Stimulated activated naive CD8-positive, alpha-beta T cell treated with anti-CD3 and anti-CD28 coated beads, Interleukin-15, Interleukin-2, amounts not matched to agents 100 ng/mL and 50 ng/mL, for 24 hours (primary cell): ENCODE results near the gene SCAMP4.

Source experiments
- H3K27ac Mint-ChIP-seq: one replicate; pipeline ENCODE4 v1.8.0; 2021; ENCODE audit warnings: mild to moderate bottlenecking, mixed read lengths
- H3K27me3 Mint-ChIP-seq: one replicate; pipeline ENCODE4 v1.8.0; 2021; ENCODE audit warnings: mixed read lengths
- H3K36me3 Mint-ChIP-seq: one replicate; pipeline ENCODE4 v1.8.0; 2021; ENCODE audit warnings: low read depth, mixed read lengths
- H3K4me1 Mint-ChIP-seq: one replicate; pipeline ENCODE4 v1.8.0; 2021; ENCODE audit warnings: low read depth, mixed read lengths
- H3K4me3 Mint-ChIP-seq: one replicate; pipeline ENCODE4 v1.8.0; 2021; ENCODE audit warnings: mild to moderate bottlenecking, mixed read lengths
- H3K9me3 Mint-ChIP-seq: one replicate; pipeline ENCODE4 v1.8.0; 2021; ENCODE audit warnings: mixed read lengths

The SCAMP4 gene

DNA sequence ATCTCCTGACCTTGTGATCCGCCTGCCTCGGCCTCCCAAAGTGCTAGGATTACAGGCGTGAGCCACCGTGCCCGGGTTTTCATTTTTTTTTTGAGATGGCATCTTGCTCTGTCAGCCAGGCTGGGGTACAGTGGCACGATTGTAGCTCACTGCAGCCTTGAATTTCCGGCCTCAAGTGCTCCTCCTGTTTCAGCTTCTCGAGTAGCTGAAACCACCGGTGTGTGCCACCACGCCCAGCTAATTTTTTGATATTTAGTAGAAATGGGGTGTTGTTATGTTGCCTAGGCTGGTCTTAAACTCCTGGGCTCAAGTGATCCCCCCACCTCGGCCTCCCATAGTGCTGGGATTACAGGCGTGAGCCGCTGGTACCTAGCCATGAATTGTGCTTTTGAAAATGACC lies 5.9 kb downstream of the SCAMP4 start:
- Mint-ChIP-seq H3K9me3 (no peaks in the 10 kb centered on the region), H3K27me3 (no peaks in the 10 kb centered on the region), H3K36me3 (no peaks in the 10 kb centered on the region), H3K4me1 (peaks cover 24% of the 10 kb centered on the region), H3K4me3 (no peak overlapping the region), H3K27ac (no peak overlapping the region)

DNA sequence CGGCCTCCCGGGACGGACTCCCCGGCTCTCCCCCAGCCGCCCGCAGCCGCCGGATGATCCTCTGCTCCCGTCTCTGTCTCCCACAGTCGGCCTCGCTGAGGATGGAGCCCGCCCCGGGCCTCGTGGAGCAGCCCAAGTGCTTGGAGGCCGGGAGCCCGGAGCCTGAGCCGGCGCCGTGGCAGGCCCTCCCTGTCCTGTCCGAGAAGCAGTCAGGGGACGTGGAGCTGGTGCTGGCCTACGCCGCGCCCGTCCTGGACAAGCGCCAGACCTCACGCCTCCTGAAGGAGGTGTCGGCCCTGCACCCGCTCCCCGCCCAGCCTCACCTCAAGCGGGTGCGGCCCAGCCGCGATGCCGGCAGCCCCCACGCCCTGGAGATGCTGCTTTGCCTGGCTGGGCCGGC lies 6.8 kb downstream of the SCAMP4 start:
- Mint-ChIP-seq H3K36me3 (no peaks in the 10 kb centered on the region), H3K27ac (no peak overlapping the region), H3K4me1 (peaks cover 24% of the 10 kb centered on the region), H3K27me3 (no peaks in the 10 kb centered on the region), H3K9me3 (no peaks in the 10 kb centered on the region), H3K4me3 (no peak overlapping the region)

DNA sequence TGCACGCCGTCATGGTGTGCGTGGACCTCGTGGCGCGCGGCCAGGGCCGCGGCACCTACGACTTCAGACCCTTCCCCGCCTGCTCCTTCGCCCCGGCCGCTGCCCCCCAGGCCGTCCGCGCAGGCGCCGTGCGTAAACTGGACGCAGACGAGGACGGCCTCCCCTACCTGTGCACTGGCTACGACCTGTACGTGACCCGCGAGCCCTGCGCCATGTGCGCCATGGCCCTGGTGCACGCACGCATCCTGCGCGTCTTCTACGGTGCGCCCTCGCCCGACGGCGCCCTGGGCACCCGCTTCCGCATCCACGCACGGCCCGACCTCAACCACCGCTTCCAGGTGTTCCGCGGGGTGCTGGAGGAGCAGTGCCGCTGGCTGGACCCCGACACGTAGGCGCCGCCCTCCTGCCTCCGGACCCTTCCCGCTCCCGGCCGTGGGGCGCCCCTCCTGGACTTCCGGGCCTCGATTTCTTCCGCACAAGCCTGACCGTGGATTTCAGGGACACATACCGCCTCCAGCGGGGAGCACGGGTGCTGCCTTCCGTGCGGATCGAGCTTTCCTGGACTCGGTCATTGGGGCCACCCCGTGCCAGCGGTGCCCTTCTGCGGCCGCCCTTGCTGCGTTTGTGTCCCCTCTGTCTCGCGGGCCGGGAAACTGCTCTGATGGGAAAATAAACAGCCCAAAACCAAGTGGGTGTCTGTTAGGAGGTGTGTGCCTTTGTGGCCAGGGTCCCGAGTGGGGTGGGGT lies 7.7 kb downstream of the SCAMP4 start:
- H3K36me3 Mint-ChIP-seq = no peaks in the 10 kb centered on the region
- peaks cover 20% of the 10 kb centered on the region for H3K4me1 Mint-ChIP-seq
- no peaks in the 10 kb centered on the region for H3K27me3 Mint-ChIP-seq
- no peak overlapping the region for H3K27ac Mint-ChIP-seq
- H3K4me3 Mint-ChIP-seq = no peak overlapping the region
- no peaks in the 10 kb centered on the region for H3K9me3 Mint-ChIP-seq

DNA sequence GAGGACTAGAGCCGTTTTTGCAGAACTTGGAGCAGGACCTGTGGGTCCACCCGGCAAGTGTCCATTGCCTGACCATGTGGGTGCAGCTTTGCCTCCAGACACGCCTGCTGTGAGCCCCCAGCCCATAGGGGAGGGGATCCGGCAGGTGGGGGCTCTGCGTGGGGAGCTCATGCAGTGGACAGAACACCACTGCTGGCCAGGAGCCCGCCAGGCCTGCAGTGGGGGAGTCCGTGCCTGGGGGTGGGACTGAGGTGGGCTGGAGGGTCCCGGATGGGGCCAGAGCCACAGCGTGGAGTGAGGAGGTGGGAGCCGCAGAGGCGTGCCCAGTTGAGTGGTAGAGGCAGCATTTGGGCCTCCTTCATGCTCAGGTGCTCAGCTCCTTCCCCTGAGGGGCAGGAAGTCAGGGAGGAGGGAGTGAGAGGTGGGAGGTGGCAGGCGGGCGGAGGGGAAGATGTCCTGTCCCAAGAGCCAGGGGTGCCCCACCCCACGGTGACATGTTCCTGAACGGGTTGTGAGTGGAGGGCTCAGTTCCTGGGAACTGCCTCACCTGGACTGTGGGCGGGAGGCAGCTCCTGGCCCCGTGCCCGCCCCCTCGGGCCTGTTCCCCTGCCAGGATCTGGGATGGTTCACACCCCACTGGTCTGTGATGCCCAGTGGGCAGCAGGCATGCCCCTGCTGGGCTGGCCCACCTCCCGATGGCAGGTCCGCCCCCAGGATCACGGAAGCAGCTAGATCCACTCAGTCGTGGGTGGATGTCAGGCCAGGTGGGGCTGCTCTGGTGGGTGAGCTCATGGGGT lies 8.8 kb downstream of the SCAMP4 start:
- H3K4me3 Mint-ChIP-seq = no peak overlapping the region
- no peaks in the 10 kb centered on the region for H3K36me3 Mint-ChIP-seq
- H3K4me1 Mint-ChIP-seq = peaks cover 14% of the 10 kb centered on the region

DNA sequence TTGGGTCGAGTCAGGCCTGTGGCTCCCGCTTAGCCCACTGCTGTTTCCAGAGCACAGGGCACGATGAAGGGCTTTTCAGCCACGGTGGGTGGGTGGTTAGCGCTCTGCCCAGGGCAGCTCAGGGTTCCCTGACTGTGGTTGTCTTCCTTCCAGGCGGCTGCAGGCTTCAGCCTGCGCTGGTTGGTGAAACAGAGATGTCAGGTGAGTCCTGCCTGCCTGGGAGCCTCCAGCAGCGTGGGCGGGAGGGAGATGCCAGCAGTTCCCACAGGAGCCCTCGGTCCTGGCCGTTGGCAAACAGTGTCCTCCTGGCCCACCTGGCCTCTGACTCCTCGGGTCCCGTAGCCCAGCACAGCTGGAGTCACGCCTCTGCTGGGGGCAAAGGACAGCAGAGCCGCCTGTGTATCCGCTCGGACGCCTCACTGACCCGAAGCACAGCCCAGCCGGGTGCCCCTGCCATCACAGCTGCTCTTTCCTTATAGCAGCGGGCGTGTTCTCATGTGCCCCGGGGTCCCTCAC lies 9.7 kb downstream of the SCAMP4 start:
- no peaks in the 10 kb centered on the region for H3K27me3 Mint-ChIP-seq
- H3K4me3 Mint-ChIP-seq = no peak overlapping the region
- H3K4me1 Mint-ChIP-seq = peaks cover 5% of the 10 kb centered on the region
- no peak overlapping the region for H3K27ac Mint-ChIP-seq
- no peaks in the 10 kb centered on the region for H3K9me3 Mint-ChIP-seq
- no peaks in the 10 kb centered on the region for H3K36me3 Mint-ChIP-seq

More for the DNA sequence above, 8.8 kb downstream of the SCAMP4 start:
- no peaks in the 10 kb centered on the region for H3K27me3 Mint-ChIP-seq
- H3K27ac Mint-ChIP-seq = no peak overlapping the region
- no peaks in the 10 kb centered on the region for H3K9me3 Mint-ChIP-seq

DNA sequence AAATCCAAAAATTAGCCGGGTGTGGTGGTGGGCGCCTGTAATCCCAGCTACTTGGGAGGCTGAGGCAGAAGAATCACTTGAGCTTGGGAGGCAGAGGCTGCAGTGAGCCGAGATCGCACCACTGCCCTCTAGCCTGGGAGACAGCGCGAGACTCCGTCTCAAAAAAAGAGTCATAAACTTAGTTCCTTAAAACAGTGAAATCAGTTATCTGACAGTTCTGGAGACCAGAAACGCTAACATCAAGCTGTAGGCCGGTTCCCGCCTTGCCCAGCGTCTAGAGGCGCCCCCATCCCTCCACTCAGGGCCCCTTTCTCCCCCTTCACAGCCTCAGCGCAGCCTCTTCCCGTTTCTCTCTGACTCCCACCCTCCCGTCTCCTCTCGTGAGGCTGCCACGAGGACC lies 11.9 kb downstream of the SCAMP4 start:
- no peaks in the 10 kb centered on the region for H3K4me1 Mint-ChIP-seq
- no peaks in the 10 kb centered on the region for H3K27me3 Mint-ChIP-seq
- peaks cover 5% of the 10 kb centered on the region for H3K36me3 Mint-ChIP-seq
- no peaks in the 10 kb centered on the region for H3K9me3 Mint-ChIP-seq
- no peak overlapping the region for H3K4me3 Mint-ChIP-seq
- H3K27ac Mint-ChIP-seq = no peak overlapping the region

DNA sequence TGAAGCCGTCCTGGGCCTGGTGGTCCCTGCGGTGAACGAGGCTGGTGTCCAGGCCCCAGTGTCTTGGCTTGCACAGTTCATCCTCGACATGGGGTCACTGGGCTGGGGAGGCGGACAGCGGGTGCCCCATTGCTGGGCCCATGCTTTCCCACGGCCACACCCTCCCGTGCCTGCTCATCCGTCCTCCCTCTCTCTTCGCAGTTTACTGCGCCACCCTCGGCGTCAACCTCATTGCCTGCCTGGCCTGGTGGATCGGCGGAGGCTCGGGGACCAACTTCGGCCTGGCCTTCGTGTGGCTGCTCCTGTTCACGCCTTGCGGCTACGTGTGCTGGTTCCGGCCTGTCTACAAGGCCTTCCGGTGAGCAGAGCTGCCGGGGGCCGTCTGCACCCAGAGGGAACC lies 12.7 kb downstream of the SCAMP4 start:
- Mint-ChIP-seq H3K9me3 (no peaks in the 10 kb centered on the region), H3K27ac (no peak overlapping the region), H3K36me3 (peaks cover 5% of the 10 kb centered on the region), H3K4me3 (no peak overlapping the region), H3K27me3 (no peaks in the 10 kb centered on the region), H3K4me1 (no peaks in the 10 kb centered on the region)

DNA sequence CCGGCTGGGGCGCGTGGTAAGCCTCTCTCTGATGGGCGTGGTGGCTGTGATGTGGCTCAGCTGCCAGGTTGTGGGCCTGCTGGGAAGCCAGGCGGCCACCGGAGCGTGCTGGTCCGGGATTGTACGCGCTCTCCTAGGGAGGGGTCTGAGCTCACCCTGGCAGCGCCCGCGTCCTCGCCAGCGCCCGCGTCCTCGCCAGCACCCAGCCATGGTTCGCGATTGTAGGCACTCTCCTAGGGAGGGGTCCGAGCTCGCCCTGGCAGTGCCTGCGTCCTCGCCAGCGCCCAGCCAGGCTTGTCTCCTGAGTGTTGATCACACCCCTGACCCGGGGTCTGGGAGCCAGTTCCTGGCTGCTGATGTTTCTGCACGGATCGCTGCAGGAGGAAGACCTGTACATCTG lies 13.8 kb downstream of the SCAMP4 start:
- H3K27ac Mint-ChIP-seq = no peak overlapping the region
- H3K4me1 Mint-ChIP-seq = no peaks in the 10 kb centered on the region
- peaks cover 5% of the 10 kb centered on the region for H3K36me3 Mint-ChIP-seq
- no peaks in the 10 kb centered on the region for H3K27me3 Mint-ChIP-seq
- H3K4me3 Mint-ChIP-seq = no peak overlapping the region
- no peaks in the 10 kb centered on the region for H3K9me3 Mint-ChIP-seq

DNA sequence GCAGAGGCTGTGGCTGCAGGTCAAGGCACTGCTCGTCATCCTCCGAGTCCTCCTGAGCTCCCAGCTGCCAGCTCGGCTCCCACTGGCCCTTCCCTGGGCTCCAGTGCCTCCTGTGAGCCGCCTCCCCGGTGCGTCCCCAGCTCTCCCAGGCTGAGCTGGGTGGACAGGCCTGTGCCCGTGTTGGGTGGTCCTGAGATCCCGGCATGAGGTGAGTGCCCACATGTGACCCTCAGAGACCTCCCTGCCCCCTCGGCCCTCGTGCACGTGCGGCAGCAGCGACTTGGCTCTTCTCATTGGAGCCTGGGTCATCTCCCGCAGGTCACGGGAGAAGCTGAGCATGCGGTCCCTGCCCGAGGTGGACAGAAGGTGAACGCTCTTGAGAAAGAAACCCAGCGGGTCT lies 15.4 kb downstream of the SCAMP4 start:
- Mint-ChIP-seq H3K4me1 (no peaks in the 10 kb centered on the region), H3K4me3 (no peak overlapping the region), H3K27me3 (no peaks in the 10 kb centered on the region), H3K9me3 (no peaks in the 10 kb centered on the region), H3K27ac (no peak overlapping the region), H3K36me3 (peaks cover 5% of the 10 kb centered on the region)

DNA sequence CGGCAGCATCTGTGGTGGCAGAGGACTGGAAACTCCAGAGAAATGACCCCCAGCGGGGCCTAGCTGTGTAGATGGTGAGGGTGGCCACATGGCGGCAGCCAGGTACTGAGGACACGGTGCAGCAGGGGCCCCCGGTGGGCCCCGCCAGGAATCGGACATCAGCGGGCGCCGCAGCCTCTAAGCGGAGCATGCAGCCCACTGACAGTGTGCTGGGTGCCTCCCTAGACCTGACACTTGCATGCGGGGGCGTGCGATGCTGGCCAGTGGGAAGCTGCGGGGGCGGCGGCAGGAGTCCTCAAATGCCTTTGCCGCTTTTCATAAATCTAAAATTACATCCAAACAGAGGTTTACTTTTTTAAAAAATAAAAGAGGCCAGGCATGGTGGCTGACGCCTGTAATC lies 16.1 kb downstream of the SCAMP4 start:
- no peak overlapping the region for H3K4me3 Mint-ChIP-seq
- H3K4me1 Mint-ChIP-seq = no peaks in the 10 kb centered on the region
- H3K27ac Mint-ChIP-seq = no peak overlapping the region
- H3K9me3 Mint-ChIP-seq = no peaks in the 10 kb centered on the region
- H3K27me3 Mint-ChIP-seq = no peaks in the 10 kb centered on the region
- H3K36me3 Mint-ChIP-seq = peaks cover 5% of the 10 kb centered on the region

DNA sequence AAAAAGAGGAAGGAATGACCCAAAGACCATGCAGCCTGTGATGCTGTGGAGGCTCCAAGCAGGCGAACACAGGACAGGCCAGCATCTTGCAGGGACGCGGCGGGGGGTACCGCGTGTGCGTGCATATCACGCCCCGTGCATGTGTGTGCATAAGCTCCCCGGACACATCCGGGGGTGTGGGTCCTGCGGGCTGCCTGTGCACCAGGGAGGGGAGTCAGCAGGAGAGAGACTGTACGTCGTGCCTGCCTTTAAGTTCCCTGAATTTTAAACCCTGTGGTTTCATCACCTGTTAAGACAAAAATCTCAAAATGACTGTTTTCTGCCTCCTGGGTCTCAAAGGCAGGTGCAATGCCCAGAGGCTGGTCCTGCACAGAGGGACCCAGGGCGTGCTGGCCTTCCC lies 16.6 kb downstream of the SCAMP4 start:
- peaks cover 5% of the 10 kb centered on the region for H3K36me3 Mint-ChIP-seq
- H3K27me3 Mint-ChIP-seq = no peaks in the 10 kb centered on the region
- H3K27ac Mint-ChIP-seq = no peak overlapping the region
- no peaks in the 10 kb centered on the region for H3K9me3 Mint-ChIP-seq
- H3K4me1 Mint-ChIP-seq = no peaks in the 10 kb centered on the region
- H3K4me3 Mint-ChIP-seq = no peak overlapping the region

DNA sequence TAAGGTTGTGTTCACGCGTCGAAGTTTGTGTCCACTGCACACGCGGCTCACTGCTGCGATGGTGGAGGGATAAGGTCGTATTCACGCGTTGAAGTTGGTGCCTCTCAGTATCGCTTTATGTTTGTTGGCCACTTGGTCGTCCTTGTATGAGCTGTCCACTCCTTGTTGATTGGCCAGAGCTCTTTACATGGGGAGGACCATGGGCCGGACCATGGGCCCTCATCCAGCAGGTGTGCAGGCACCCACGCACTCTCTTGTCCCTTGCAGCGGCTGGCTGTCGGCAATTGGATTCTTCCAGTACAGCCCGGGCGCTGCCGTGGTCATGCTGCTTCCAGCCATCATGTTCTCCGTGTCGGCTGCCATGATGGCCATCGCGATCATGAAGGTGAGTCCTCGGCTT lies 17.6 kb downstream of the SCAMP4 start:
- no peak overlapping the region for H3K4me3 Mint-ChIP-seq
- H3K27ac Mint-ChIP-seq = no peak overlapping the region
- H3K36me3 Mint-ChIP-seq = peaks cover 5% of the 10 kb centered on the region
- H3K4me1 Mint-ChIP-seq = peaks cover 4% of the 10 kb centered on the region
- no peaks in the 10 kb centered on the region for H3K27me3 Mint-ChIP-seq
- no peaks in the 10 kb centered on the region for H3K9me3 Mint-ChIP-seq

DNA sequence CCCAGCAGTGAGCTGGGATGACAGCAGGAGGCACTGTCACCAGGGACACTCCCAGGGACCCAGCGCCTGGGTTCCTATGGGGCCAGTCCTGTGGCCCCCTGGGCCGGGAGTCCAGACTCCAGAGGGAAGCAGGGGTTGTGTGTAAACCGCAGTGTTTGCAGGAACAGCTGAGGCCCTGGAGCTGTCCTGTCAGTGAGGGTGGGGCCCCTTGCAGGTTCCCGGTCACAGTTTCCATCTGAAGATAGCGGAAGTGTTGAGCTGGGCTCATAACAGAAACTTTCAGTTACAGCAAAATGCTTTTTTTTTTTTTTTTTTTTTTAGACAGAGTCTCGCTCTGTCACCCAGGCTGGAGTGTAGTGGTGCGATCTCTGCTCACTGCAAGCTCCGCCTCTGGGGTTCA lies 18.1 kb downstream of the SCAMP4 start:
- no peak overlapping the region for H3K4me3 Mint-ChIP-seq
- peaks cover 7% of the 10 kb centered on the region for H3K4me1 Mint-ChIP-seq
- H3K9me3 Mint-ChIP-seq = no peaks in the 10 kb centered on the region
- no peak overlapping the region for H3K27ac Mint-ChIP-seq
- peaks cover 5% of the 10 kb centered on the region for H3K36me3 Mint-ChIP-seq
- no peaks in the 10 kb centered on the region for H3K27me3 Mint-ChIP-seq

DNA sequence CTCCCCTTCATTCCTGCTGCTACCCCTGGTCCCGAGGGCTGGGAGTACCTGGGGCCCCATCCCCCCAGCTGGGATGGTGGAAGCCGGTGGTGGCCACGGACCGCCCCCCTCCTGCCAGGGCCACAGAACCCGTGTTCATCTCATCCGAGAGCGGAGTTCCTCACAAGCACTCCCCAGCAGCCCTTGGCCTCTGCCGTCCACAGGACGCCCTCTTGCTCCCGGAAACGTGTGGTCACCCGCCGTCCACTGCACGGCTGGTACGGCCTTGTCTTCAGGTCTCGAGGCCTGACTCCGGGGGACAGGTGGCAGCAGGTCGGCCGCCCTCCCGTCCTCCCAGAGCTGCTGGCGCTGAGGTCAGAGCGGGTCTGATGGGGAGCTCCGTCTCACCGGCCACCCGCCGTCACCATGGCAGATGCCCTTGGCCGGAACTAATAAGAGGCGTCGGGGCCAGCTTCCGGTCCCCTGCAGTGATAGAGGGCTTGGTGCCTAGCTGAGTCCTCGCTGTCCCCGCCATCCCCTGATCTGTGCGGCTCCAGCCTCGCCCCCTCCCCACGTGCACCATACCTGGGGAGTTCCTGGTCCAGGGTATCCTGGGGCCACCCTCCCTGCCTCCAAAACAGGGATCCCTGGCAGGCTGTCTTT lies 19.2 kb downstream of the SCAMP4 start:
- H3K36me3 Mint-ChIP-seq = peaks cover 5% of the 10 kb centered on the region
- H3K27ac Mint-ChIP-seq = no peak overlapping the region
- H3K4me1 Mint-ChIP-seq = peaks cover 9% of the 10 kb centered on the region
- no peaks in the 10 kb centered on the region for H3K27me3 Mint-ChIP-seq
- no peak overlapping the region for H3K4me3 Mint-ChIP-seq
- H3K9me3 Mint-ChIP-seq = no peaks in the 10 kb centered on the region

DNA sequence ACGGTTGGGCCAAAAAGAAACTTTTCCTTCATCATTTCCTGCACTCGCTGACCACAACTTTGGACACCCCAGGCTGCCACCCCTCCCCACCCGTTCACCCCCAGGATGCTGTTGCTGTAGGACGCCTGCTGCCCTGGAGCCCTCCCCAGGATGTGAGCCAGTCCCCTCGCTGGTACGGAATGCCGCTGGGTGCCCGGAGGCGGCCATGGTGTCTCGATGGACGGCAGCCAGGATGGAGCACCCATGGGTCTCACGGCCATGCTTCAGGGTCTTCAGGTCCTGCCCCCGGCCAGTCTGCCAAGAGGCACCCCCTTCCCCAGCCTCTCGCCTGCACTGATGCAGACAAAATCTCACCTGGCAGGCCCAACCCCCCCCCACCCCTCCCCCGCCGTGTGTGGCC lies 20.3 kb downstream of the SCAMP4 start:
- peaks cover 20% of the 10 kb centered on the region for H3K4me1 Mint-ChIP-seq
- no peaks in the 10 kb centered on the region for H3K27me3 Mint-ChIP-seq
- no peak overlapping the region for H3K27ac Mint-ChIP-seq

More for the DNA sequence above, 20.3 kb downstream of the SCAMP4 start:
- H3K9me3 Mint-ChIP-seq = no peaks in the 10 kb centered on the region
- H3K4me3 Mint-ChIP-seq = no peak overlapping the region
- no peaks in the 10 kb centered on the region for H3K36me3 Mint-ChIP-seq
